ENCODE data around the gene OPALIN. TPM values are rescaled to one million over a fixed set of nuclear protein-coding genes. Genes with fewer than 3 reads are reported as not detected.
A peak's percentile ranks its signal among the peaks of the same experiment; 100 is the strongest.
"Not testable (repeated sequence)": the region's sequence is repeated elsewhere in the genome, so short reads cannot be mapped to it uniquely, and the experiment has no call there.

The OPALIN gene
- polyA plus RNA-seq, 5 donors: not detected

- no peak for DNase-seq
These were observed 19.4 kb downstream of the OPALIN start for GRCh38 chr10:96339383-96339782.

- DNase-seq: no peak
These were observed 20.4 kb downstream of the OPALIN start for GRCh38 chr10:96338279-96338925.

- DNase-seq: no peak
These were observed 21.7 kb downstream of the OPALIN start for GRCh38 chr10:96337106-96337505.

GRCh38 chr10:96334616-96335526, 23.9 kb downstream of the OPALIN start:
- DNase-seq: peak in 1 of 2 donors; percentile 6

- no peak for DNase-seq
These were observed 25.7 kb downstream of the OPALIN start for GRCh38 chr10:96333101-96333500.

- no peak for DNase-seq
These were observed 31.3 kb downstream of the OPALIN start for GRCh38 chr10:96327462-96327861.

GRCh38 chr10:96325719-96326373, 33.0 kb downstream of the OPALIN start:
- no peak for DNase-seq

GRCh38 chr10:96324447-96324846, 34.4 kb downstream of the OPALIN start:
- no peak for DNase-seq

GRCh38 chr10:96322275-96322674, 36.5 kb downstream of the OPALIN start:
- no peak for DNase-seq

- no peak for DNase-seq
These were observed 37.0 kb downstream of the OPALIN start for GRCh38 chr10:96321822-96322221.

GRCh38 chr10:96319754-96320474, 38.9 kb downstream of the OPALIN start:
- no peak for DNase-seq

GRCh38 chr10:96317067-96317833, 41.6 kb downstream of the OPALIN start:
- no peak for DNase-seq

GRCh38 chr10:96313344-96313743, 45.5 kb downstream of the OPALIN start:
- no peak for DNase-seq

- no peak for DNase-seq
These were observed 47.6 kb downstream of the OPALIN start for GRCh38 chr10:96311180-96311715.

- no peak for DNase-seq
These were observed 48.5 kb downstream of the OPALIN start for GRCh38 chr10:96310321-96310669.

- DNase-seq: no peak
These were observed 49.0 kb downstream of the OPALIN start for GRCh38 chr10:96309628-96310320.

- DNase-seq: not testable (repeated sequence)
These were observed 49.9 kb downstream of the OPALIN start for GRCh38 chr10:96308854-96309253.

GRCh38 chr10:96306516-96306915, 52.3 kb downstream of the OPALIN start:
- no peak for DNase-seq

GRCh38 chr10:96305019-96305418, 53.8 kb downstream of the OPALIN start:
- no peak for DNase-seq

GRCh38 chr10:96304230-96304629, 54.6 kb downstream of the OPALIN start, which contains the start of gene DNTT:
DNTT (plus strand) TSS chr10:96304434; CDS start chr10:96304498, 64 bp downstream.
- no peak for DNase-seq

All from right lung (tissue), 5 donors.